Adrenal gland (tissue), 12 donors: ENCODE measurements around the gene TLR2. TPM values are rescaled to one million over a fixed set of nuclear protein-coding genes. Genes with fewer than 3 reads are reported as not detected.

Experiments used
- DNase-seq, 7 donors: peaks; one replicate each; pipeline ENCODE4 v3.0.0-alpha.2; 2019 to 2020
- H3K27ac ChIP-seq, 5 donors: fragments of 200-600 bp; sonication (generic) in 4 of 5; 1 replicate in 3 of 5; 2 replicates in 2 of 5; pipeline versions ENCODE4 v1.5.1 to v1.8.0; 2016 to 2020; ENCODE audit warnings: mild to moderate bottlenecking in 1 of 5
- H3K27me3 ChIP-seq: fragments of 200-600 bp; 2 replicates; pipeline ENCODE4 v1.8.0; 2021
- H3K36me3 ChIP-seq, 2 donors: fragments of 200-600 bp; replicated peaks in 1 of 2; 1 replicate in 1 of 2; 2 replicates in 1 of 2; pipeline versions ENCODE4 v1.5.1 to v1.8.0; 2018 to 2022
- H3K4me1 ChIP-seq, 2 donors: fragments of 200-600 bp; replicated peaks in 1 of 2; 1 replicate in 1 of 2; 2 replicates in 1 of 2; pipeline versions ENCODE4 v1.5.1 to v1.8.0; 2018 to 2021
- H3K4me3 ChIP-seq, 4 donors: fragments of 200-600 bp; sonication (generic) in 3 of 4; one replicate each; pipeline ENCODE4 v1.5.1; 2016 to 2018
- H3K9me3 ChIP-seq, 3 donors: fragments of 200-600 bp; sonication (generic) in 1 of 3; replicated peaks in 1 of 3; 1 replicate in 2 of 3; 2 replicates in 1 of 3; pipeline versions ENCODE4 v1.5.1 to v1.8.0; 2016 to 2021
- POLR2A ChIP-seq, 2 donors: fragments of 450-650 bp; IDR thresholded peaks; one replicate each; pipeline ENCODE4 v1.6.1; 2017; ENCODE audit warnings: antibody characterized with exemption in 2 of 2, mild to moderate bottlenecking in 2 of 2, moderate library complexity in 1 of 2
- WGBS, 4 donors: extraction: QIAGEN DNeasy Blood & Tissue Kit in 2 of 4; methylation state at CpG; one replicate each; pipeline versions ENCODE4 v1.1.5 to v1.1.7; 2013 to 2017; 5-methylcytosine and 5-hydroxymethylcytosine counted together
- intact Hi-C, 2 donors: fragments of 100-400 bp; cut with DNase I; formaldehyde crosslinking; loops; one replicate each; pipeline versions ENCODE4 v1.14.1 to v1.15.0; 2022 to 2023
- polyA plus RNA-seq, 3 donors: library from polyadenylated mRNA; stranded (reverse); fragments of 200-250 nt in 2 of 3; fragments of 350-450 nt in 1 of 3; fragmentation: Illumina TruSeq in 1 of 3; extraction: RNeasy Lipid Tissue Mini Kit (QIAGEN cat#74804) in 1 of 3; gene quantifications; one replicate each; pipeline ENCODE4 v1.2.3, GENCODE V29; 2013 to 2014
- total RNA-seq, 9 donors: library from RNA; depleted of rRNA in 4 of 9; stranded (reverse); fragments of >200 nt in 4 of 9; fragments of 120-200 nt in 1 of 9; fragmentation: NEBNext Ultra II Directional in 1 of 9; extraction: Animal tissue kit (Norgen Biotek cat#: 25700) in 1 of 9; gene quantifications; one replicate each; pipeline versions ENCODE4 v1.1.0 to v1.2.4, GENCODE V29; 2013 to 2023
- TF ChIP-seq, protein P1 (sequence below), 6 experiments: fragments of 450-650 bp in 4 of 6; fragments of 200-600 bp in 2 of 6; sonication (generic) in 1 of 6; IDR thresholded peaks; 1 replicate in 5 of 6; 2 replicates in 1 of 6; pipeline versions ENCODE4 v1.5.1 to v1.8.0; 2016 to 2021; ENCODE audit warnings: antibody characterized with exemption in 6 of 6, mild to moderate bottlenecking in 2 of 6, moderate library complexity in 1 of 6
- donor health status: healthy with polysubstance abuse.
- donor health status: Bipolar disorder and iron deficiency.
- donor health status: DM: yes; HTN: yes; CAD: no.
- donor health status: DM: no; HTN: no; CAD: no.
- donor health status: DM: no; HTN: no; CAD: no.
- donor health status: DM: yes; HTN: yes; CAD: no.

Gene TLR2
- total and polyA plus RNA-seq, 12 donors, result 2.8 to 57.2 (median 21.7) TPM

- 21 to 34% (median 23%) methylated on average over 3 of the region's 3 CpGs for WGBS, 4 donors
Observed at GRCh38 chr4:153731239-153731638, 47.2 kb downstream of the TLR2 start.

GRCh38 chr4:153733751-153734448 is 49.8 kb downstream of the TLR2 start:
- DNase-seq, result no peak
- WGBS, 4 donors, result 63 to 77% (median 72%) methylated on average over 4 of the region's 4 CpGs
- intact Hi-C loops, result no loop called here
- Histone ChIP-seq H3K4me3 (no peak overlapping the region), H3K27ac (no peak overlapping the region), H3K4me1 (no peaks in the 10 kb centered on the region), H3K27me3 (no peaks in the 10 kb centered on the region), H3K36me3 (no peaks in the 10 kb centered on the region), H3K9me3 (no peaks in the 10 kb centered on the region)
- no peak for TF ChIP-seq POLR2A (IDR thresholded peaks at IDR 0.05)
- TF ChIP-seq, protein P1, sequence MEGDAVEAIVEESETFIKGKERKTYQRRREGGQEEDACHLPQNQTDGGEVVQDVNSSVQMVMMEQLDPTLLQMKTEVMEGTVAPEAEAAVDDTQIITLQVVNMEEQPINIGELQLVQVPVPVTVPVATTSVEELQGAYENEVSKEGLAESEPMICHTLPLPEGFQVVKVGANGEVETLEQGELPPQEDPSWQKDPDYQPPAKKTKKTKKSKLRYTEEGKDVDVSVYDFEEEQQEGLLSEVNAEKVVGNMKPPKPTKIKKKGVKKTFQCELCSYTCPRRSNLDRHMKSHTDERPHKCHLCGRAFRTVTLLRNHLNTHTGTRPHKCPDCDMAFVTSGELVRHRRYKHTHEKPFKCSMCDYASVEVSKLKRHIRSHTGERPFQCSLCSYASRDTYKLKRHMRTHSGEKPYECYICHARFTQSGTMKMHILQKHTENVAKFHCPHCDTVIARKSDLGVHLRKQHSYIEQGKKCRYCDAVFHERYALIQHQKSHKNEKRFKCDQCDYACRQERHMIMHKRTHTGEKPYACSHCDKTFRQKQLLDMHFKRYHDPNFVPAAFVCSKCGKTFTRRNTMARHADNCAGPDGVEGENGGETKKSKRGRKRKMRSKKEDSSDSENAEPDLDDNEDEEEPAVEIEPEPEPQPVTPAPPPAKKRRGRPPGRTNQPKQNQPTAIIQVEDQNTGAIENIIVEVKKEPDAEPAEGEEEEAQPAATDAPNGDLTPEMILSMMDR (IDR thresholded peaks at IDR 0.05), result no peak

More at GRCh38 chr4:153731239-153731638, 47.2 kb downstream of the TLR2 start:
- H3K27ac ChIP-seq, result no peak overlapping the region
- no peaks in the 10 kb centered on the region for H3K9me3 ChIP-seq
- no peaks in the 10 kb centered on the region for H3K4me1 ChIP-seq
- TF ChIP-seq POLR2A (IDR thresholded peaks at IDR 0.05), result no peak
- TF ChIP-seq, protein P1 (IDR thresholded peaks at IDR 0.05), result no peak
- intact Hi-C loops, result no loop called here
- no peak for DNase-seq
- H3K36me3 ChIP-seq, result no peaks in the 10 kb centered on the region
- H3K4me3 ChIP-seq, result no peak overlapping the region
- H3K27me3 ChIP-seq, result no peaks in the 10 kb centered on the region

DNA sequence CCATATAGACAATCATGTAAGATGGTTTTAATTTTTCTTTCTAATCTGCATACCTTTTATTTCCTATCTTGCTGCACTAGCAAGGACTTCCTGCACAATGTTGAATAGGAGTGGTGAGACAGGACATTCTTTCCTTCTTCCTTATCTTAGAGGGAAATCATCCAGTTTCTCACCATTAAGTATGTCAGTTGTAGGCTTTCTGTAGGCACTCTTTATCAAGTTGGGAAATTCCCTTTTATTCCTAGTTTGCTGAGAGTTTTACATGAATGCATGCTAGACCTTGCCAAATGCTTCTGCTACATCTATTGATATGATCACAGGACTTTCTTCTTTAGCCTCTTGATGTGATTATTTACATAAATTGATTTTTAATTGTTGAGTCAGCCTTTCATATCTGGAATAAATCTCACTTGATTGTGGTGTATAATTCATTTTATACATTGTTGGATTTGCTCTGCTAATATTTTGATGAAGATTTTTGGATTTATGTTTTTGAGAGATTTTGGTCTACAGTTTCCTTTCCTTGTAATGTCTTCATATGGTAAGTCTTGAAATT is 51.9 kb downstream of the TLR2 start:
- Histone ChIP-seq H3K9me3 (no peaks in the 10 kb centered on the region), H3K4me3 (no peak overlapping the region), H3K36me3 (no peaks in the 10 kb centered on the region), H3K27me3 (no peaks in the 10 kb centered on the region), H3K27ac (no peak overlapping the region), H3K4me1 (no peaks in the 10 kb centered on the region)
- no peak for DNase-seq
- intact Hi-C loops, result no loop called here
- TF ChIP-seq, protein P1 (IDR thresholded peaks at IDR 0.05), result no peak
- TF ChIP-seq POLR2A (IDR thresholded peaks at IDR 0.05), result no peak

- H3K9me3 ChIP-seq, result no peaks in the 10 kb centered on the region
- peaks cover 0 to under 1% of the 10 kb centered on the region in 2 donors for H3K4me1 ChIP-seq
- intact Hi-C loops, result no loop called here
- no peak for DNase-seq
- no peaks in the 10 kb centered on the region for H3K27me3 ChIP-seq
- no peak for TF ChIP-seq POLR2A (IDR thresholded peaks at IDR 0.05)
- TF ChIP-seq, protein P1 (IDR thresholded peaks at IDR 0.05), result no peak
- WGBS, 4 donors, result 49 to 68% (median 54%) methylated on average over 2 of the region's 2 CpGs
- no peak overlapping the region for H3K4me3 ChIP-seq
- no peaks in the 10 kb centered on the region for H3K36me3 ChIP-seq
- no peak overlapping the region for H3K27ac ChIP-seq
Observed at GRCh38 chr4:153741541-153741940, 57.5 kb downstream of the TLR2 start.
